Measurements from ENCODE around the gene PECR.

PECR gene
- 11.2 to 19.0 (median 11.5) reads per million in 4 experiments for total RNA-seq

GRCh38 chr2:216081487-216082116, at the start of gene PECR, which contains the start of gene TMEM169:
Gene PECR (minus strand): TSS chr2:216081809. CDS start chr2:216081741, 68 bp downstream.
Gene TMEM169 (plus strand): TSS chr2:216081919. CDS start chr2:216095964, 14,045 bp downstream.
- peak; percentile 57 for DNase-seq

- no peak for DNase-seq
Observed at GRCh38 chr2:216130346-216130971, 48.9 kb upstream of the PECR start.

DNA sequence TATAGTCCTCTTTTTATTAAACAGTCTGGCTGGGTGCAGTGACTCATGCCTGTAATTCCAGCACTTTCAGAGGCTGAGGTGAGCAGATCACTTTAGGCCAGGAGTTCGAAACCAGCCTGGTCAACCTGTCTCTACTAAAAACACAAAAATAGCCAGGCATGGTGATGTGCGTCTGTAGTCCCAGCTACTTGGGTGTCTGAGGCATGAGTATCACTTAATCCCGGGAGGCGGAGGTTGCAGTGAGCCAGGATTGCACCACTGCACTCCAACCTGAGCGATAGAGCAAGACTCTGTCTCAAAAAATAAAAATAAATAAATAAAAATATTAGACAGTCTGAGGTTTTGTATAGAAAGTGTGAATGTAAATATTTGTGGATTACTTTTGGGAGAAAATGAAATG, 45.3 kb upstream of the PECR start:
- no peak for DNase-seq

DNA sequence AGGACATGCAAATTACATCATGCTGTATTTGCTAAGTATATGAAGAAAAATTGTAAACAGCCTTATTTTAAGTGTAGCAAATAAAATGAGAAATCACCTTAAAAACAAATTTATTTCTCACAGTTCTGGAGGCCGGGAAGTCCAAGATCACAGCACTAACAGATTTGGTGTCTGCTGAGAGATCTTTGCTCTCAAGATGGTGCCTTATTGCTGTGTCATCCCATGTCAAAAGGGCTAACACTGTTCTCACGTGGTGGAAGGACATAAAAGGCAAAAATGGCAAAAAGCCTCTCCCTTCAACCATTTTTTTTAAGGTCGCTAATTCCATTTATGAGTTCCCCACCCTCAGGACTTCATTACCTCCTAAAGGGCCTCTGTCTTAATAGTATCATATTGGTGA, 39.6 kb upstream of the PECR start:
- no peak for DNase-seq

DNA sequence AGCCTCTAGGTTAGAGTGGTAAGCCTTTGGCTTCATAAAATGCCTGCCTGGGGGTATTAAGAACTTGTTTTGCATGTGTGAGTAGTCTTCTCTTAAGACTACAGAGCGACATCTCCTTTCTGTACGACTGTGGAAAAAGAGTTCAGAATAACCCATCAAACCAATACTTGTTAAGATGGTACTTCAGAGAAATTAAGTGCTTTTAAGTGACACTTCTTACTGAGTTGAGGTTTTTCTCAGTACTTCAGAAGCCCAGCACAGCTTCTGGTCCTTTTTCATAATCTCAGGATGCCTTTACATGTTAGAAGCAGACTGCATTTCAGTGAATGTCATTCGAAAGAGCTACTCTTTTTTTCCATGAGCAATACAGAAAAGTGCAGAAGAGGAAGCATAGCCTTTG, 38.4 kb upstream of the PECR start:
- DNase-seq: no peak

DNA sequence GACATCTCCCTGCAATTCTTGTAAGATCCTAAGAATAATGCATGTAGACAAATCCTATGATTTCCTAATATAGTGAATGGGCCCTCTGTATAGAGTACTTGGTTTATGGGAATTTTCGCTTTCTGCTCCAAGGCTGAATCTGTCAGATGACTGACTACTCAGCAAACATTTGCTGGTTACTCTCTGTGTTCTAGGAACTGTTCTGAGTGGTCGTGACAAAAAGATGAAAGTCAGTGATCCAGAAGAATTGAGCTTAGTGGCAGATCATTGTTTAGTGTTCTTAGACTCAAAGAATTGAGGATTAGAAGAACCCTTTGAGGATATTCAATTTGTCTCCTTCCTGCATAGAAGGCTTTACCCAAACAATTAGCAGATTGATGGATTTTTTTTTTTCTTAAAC, 37.5 kb upstream of the PECR start:
- DNase-seq: no peak

DNA sequence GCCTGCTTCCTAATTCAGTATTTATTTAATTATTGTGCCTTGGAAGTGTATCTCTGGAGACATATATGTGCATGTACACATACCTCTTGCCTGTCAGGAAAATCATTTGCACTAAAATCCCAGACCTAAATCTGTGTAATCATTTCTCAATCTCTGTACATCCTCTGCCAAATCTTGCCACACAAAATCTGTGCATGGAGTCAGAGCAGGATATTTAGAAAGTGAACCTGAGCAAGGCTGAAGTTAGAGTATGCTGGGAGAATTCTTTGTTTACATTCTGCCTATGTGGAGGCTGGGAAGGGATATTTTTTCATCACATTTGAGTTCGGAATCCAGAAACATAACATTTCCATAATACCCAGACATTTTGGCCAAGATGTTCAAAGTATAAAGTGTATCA, 36.9 kb upstream of the PECR start:
- DNase-seq: no peak

DNA sequence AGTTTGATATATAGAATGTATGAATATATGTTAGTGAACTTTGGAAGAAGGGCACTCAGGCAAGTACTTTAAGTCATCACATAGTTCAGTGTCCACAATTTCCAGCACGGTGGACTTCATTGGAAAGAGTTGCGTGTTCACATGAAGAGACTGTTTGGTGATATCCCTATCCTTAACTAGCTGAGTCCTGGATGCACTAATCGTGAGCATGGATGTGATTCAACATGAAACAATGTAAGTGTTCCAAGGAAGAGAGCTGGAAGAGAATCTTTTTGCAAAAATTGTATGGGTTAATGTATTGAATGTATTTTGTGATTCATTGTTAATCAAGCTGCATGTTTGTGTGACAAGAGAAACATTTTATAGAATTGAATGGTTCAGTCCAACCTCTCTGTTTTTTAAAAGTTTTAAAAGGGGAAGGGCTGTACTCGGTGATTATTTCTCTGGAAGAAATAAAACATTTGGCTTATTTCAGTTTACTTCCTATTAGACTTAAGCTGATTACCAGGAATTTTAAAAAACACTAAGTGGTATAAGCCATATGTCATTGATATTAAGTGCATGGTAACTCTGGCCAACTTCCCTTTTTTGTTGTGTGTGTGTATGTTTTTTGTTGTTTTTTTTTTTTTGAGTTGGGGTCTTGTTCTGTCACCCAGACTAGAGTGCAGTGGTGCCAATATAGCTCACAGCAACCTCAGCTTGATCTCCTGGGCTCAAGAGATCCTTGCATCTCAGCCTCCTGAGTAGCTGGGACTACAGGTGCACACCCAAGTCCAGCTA, 36.1 kb upstream of the PECR start:
- no peak for DNase-seq

- no peak for DNase-seq
Observed at GRCh38 chr2:216116418-216116817, 34.8 kb upstream of the PECR start.

- DNase-seq: peak; percentile 97
Observed at GRCh38 chr2:216114714-216115531, 33.3 kb upstream of the PECR start.

GRCh38 chr2:216114382-216114713, 32.7 kb upstream of the PECR start:
- no peak for DNase-seq

- DNase-seq: no peak
Observed at GRCh38 chr2:216113572-216113971, 32.0 kb upstream of the PECR start.

DNA sequence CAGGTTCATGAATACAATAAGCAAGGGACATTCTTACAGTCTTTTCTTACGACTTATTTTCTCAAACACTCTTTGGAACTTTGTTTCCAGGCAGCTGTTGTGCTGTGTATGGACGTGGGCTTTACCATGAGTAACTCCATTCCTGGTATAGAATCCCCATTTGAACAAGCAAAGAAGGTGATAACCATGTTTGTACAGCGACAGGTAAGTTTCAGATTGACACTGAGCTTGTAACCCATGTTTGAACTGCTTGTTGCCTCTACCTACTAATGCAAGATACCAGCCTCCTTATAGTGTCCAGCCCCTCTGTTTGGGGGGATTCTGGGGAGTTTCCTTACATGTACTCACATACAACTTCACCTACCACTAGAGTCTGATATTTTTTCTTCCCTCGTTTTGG, 31.3 kb upstream of the PECR start:
- DNase-seq: no peak

- DNase-seq: no peak
Observed at GRCh38 chr2:216111122-216111521, 29.5 kb upstream of the PECR start.

- no peak for DNase-seq
Observed at GRCh38 chr2:216110620-216111019, 29.0 kb upstream of the PECR start.

GRCh38 chr2:216109962-216110614, 28.5 kb upstream of the PECR start:
- DNase-seq: no peak

DNA sequence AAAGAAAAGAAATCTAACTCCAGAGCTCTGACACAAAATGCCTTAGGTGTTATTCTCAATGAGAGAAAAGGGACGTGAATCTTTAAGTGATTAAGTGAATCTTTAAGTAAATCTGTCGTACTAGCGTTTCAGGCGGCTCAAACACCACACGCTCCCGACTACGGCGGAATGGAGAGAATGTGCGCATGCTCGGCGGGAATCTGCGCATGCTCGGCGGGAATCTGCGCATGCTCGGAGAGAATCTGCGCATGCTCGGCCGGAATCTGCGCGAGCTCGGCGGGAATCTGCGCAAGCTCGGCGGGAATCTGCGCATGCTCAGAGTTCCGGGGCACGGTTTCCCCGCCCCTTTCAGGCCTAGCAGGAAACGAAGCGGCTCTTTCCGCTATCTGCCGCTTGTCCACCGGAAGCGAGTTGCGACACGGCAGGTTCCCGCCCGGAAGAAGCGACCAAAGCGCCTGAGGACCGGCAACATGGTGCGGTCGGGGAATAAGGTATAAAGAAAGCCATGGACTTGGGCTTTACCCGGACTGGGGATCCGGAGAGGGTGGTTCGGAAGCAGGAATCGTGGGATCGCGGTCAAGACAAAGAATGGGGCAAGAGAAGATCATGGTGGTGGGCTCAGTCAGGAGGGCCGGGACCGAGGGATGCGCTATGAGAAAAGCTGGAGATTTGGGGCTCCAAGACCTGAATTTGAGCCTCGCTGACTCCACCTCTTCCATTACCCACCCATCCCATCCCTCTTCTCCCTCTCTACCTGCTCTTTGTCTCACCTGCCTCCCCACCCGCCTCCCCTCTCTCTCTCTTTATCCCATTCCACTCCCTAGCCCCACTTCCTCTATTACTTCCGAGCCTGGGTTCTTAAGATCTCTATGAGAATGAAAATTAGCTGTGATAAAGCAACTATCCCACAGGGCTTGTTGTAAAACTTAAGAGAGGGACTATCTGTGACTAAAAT, 27.6 kb upstream of the PECR start, which contains the start of gene XRCC5:
Gene XRCC5, plus strand, starts transcription at position 382 of the 955 bp plus-strand sequence. Its CDS starts 89 bp downstream, at position 471.
- DNase-seq: peak; percentile 96

DNA sequence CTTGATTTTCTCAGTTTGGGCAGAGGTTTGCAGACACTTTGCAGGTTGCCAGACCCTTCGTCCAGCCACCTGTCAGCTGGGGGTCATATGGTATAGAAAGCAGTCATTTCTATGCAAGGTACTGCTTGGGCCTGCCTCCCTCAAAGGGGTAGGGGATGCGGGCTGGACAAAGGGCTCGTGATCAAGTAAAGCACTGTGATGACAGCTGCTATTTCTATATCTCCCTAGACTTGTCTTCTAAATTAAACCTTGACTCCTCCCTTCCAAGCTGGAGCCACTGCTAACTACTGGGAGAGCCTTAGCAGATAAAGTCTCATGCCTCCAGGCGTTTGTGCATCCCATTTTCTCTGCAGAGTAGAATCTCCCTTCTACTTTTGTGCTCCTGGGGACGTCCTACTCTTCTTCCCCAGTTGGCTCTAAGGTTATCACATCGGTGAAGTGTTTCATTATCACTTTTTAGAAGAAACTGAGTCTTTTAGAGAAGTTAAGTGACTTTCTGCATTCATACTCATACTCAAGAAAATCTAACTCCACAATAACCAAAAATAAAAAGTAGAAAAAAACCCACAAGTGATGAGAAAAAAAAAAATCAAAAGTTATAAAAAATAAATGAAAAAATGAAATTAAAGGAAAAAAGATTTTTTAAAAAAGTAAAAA, 26.8 kb upstream of the PECR start:
- DNase-seq: no peak

DNA sequence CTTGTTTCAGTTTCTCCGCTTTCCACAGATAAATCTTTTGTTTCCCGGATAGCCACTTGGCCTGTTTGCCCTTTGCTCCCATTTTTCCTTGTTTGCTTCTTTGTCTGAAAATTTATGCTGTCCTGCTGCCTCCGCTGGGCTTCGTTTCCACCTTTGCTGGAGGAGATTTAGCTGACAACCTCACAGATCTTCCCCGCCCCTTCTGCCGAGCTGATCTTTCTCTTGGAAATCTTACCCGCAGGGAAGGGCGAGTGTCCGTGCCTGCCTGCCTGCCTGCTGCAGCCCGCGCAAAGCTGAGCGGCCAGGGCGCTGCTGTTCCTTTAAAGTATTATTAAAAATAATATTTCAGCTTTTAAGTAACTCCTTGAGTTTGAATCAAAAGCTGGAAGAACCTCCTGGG, 26.2 kb upstream of the PECR start:
- no peak for DNase-seq

- DNase-seq: no peak
Observed at GRCh38 chr2:216107320-216107719, 25.7 kb upstream of the PECR start.

DNA sequence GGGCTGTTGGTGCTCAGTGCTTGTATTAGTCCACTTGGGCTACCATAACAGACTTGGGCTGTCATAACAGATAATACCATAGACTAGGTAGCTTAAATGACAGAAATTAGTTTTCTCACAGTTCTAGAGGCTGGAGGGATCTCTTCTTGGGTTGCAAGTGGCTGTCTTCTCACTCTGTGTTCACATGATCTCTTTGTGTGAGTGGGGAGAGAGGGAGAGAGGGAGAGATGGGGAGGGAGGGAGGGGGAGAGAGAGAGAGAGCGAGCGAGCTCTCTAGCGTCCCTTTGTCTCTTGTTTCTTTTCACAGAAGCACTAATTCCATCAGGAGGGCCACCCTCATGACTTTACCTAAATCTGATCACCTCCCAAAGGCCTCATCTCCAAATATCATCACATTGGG, 23.1 kb upstream of the PECR start:
- DNase-seq: no peak

Data from effector CD8-positive, alpha-beta T cell (primary cell).